GM12878 (cell line): Measurements from ENCODE around the gene ZDHHC14. TPM values are rescaled to one million over a fixed set of nuclear protein-coding genes. Genes with fewer than 3 reads are reported as not detected.

Experiments
- ATAC-seq: fragments of 200-7000 bp; cut with Tn5 transposase; 3 replicates; pipeline ENCODE4 v1.9.1; 2020; ENCODE audit warnings: mild to moderate bottlenecking, moderate library complexity
- BruUV-seq: library from RNA; stranded (reverse); fragments of 400-500 nt; replicated peaks from 2 replicates; lab custom pipeline; 2021; lab: Mats Ljungman, UMichigan
- CTCF ChIA-PET: fragments of 300-600 bp; sonication (Branson Sonifier 250); formaldehyde crosslinking; extraction: SDS; loops from one replicate; lab custom pipeline; 2021; ENCODE audit warnings: inconsistent platforms; lab: Yijun Ruan, JAX
- POLR2A ChIA-PET: fragments of 350-600 bp; formaldehyde crosslinking; extraction: SDS; loops from one replicate; lab custom pipeline; 2021; ENCODE audit warnings: inconsistent platforms; lab: Charles Lee
- RAD21 ChIA-PET: fragments of 300-600 bp; sonication (Branson Sonifier 250); formaldehyde crosslinking; loops from one replicate; lab custom pipeline; 2023; ENCODE audit warnings: antibody characterized with exemption; ENCODE audit not compliant: unreplicated experiment; lab: Charles Lee
- SMC1A ChIA-PET: fragments of 300-600 bp; sonication (Branson Sonifier 250); formaldehyde crosslinking; loops from one replicate; lab custom pipeline; 2023; ENCODE audit not compliant: unreplicated experiment, uncharacterized antibody; lab: Charles Lee
- DNase-seq: peaks from one replicate; pipeline ENCODE4 v3.0.0-alpha.2; 2011; ENCODE audit warnings: low read depth, low spot score
- FAIRE-seq: peaks from 3 replicates; lab custom pipeline; 2011; peaks lifted over from hg19 to GRCh38; lab: Jason Lieb, UNC
- H2AFZ ChIP-seq: 2 replicates; pipeline ENCODE4 v1.6.0; 2011; ENCODE audit warnings: low read depth, low read length, control low read depth; ENCODE audit not compliant: control insufficient read depth
- H3K27ac ChIP-seq: 2 replicates; pipeline ENCODE4 v1.5.1; 2011; ENCODE audit warnings: control low read depth; ENCODE audit not compliant: control insufficient read depth, insufficient read depth
- H3K27me3 ChIP-seq, 2 experiments: replicated peaks in 1 of 2; 2 replicates each; pipeline versions ENCODE4 v1.6.0 to v1.6.1; 2011; ENCODE audit warnings: low read length in 1 of 2; ENCODE audit not compliant: control insufficient read depth in 2 of 2, insufficient read depth in 2 of 2
- H3K36me3 ChIP-seq, 2 experiments: 2 replicates each; pipeline ENCODE4 v1.5.1; 2011; ENCODE audit warnings: low read length in 1 of 2; ENCODE audit not compliant: control insufficient read depth in 2 of 2, insufficient read depth in 2 of 2
- H3K4me1 ChIP-seq: 2 replicates; pipeline ENCODE4 v1.6.1; 2011; ENCODE audit warnings: mild to moderate bottlenecking, low read length, moderate library complexity, mixed read lengths; ENCODE audit not compliant: control insufficient read depth, insufficient read depth
- H3K4me2 ChIP-seq: 2 replicates; pipeline ENCODE4 v1.6.0; 2011; ENCODE audit warnings: control low read depth; ENCODE audit not compliant: control insufficient read depth, insufficient read depth
- H3K4me3 ChIP-seq: fragments of 200-600 bp; sonication (generic); 2 replicates; pipeline ENCODE4 v1.5.1; 2016
- H3K79me2 ChIP-seq: 2 replicates; pipeline ENCODE4 v1.6.0; 2011; ENCODE audit warnings: low read length; ENCODE audit not compliant: control insufficient read depth, insufficient read depth
- H3K9ac ChIP-seq: 2 replicates; pipeline ENCODE4 v1.8.0; 2011; ENCODE audit warnings: low read length, control low read depth, mixed read lengths; ENCODE audit not compliant: control insufficient read depth, insufficient read depth
- H3K9me3 ChIP-seq: replicated peaks from 3 replicates; pipeline ENCODE4 v1.5.1; 2011; ENCODE audit warnings: mild to moderate bottlenecking, low read length; ENCODE audit not compliant: control insufficient read depth, insufficient read depth
- H4K20me1 ChIP-seq: 2 replicates; pipeline ENCODE4 v1.6.0; 2011; ENCODE audit not compliant: control insufficient read depth, insufficient read depth
- BHLHE40 ChIP-seq, 2 experiments: fragments of 450-650 bp in 1 of 2; IDR thresholded peaks; 2 replicates each; pipeline ENCODE4 v1.6.1; 2011 to 2017; ENCODE audit warnings: low read depth in 2 of 2, borderline replicate concordance in 1 of 2, improper control_type of control experiment in 1 of 2, low read length in 1 of 2, mild to moderate bottlenecking in 1 of 2
- IKZF1 ChIP-seq: fragments of 450-650 bp; conservative IDR thresholded peaks from 2 replicates; pipeline ENCODE4 v1.6.1; 2017; ENCODE audit warnings: antibody characterized with exemption, mild to moderate bottlenecking
- MXI1 ChIP-seq: fragments of 150-350 bp; IDR thresholded peaks from 2 replicates; pipeline ENCODE4 v1.6.1; 2011; ENCODE audit warnings: low read depth, mild to moderate bottlenecking, inconsistent platforms, low read length, improper control_type of control experiment
- PKNOX1 ChIP-seq: fragments of 450-650 bp; IDR thresholded peaks from 2 replicates; pipeline ENCODE4 v1.6.1; 2016; ENCODE audit warnings: mild to moderate bottlenecking
- POLR2A ChIP-seq: IDR thresholded peaks from 2 replicates; pipeline ENCODE4 v1.6.1; 2011; ENCODE audit warnings: low read depth, mild to moderate bottlenecking, low read length
- POLR2AphosphoS5 ChIP-seq: IDR thresholded peaks from 2 replicates; pipeline ENCODE4 v1.6.1; 2011; ENCODE audit warnings: mild to moderate bottlenecking, low read length, inconsistent platforms
- ZBTB4 ChIP-seq: fragments of 450-650 bp; formaldehyde crosslinking; IDR thresholded peaks from 2 replicates; pipeline ENCODE4 v1.4.0; 2022; ENCODE audit warnings: mild to moderate bottlenecking, moderate library complexity
- WGBS: methylation state at CpG from one replicate; pipeline ENCODE4 v1.1.6; 2016; ENCODE audit warnings: low lambda C conversion rate; ENCODE audit not compliant: insufficient replicate concordance, insufficient coverage; ENCODE audit errors: missing lambda C conversion rate; 5-methylcytosine and 5-hydroxymethylcytosine counted together
- in situ Hi-C: fragments of 300-500 bp; cut with MboI; formaldehyde crosslinking; loops from 9 replicates; pipeline ENCODE4 v1.14.3; 2018; ENCODE audit warnings: mixed read lengths
- intact Hi-C: fragments of 100-400 bp; cut with micrococcal nuclease; formaldehyde crosslinking; loops from one replicate; pipeline ENCODE4 v1.14.2; 2022; ENCODE audit not compliant: unreplicated experiment
- polyA plus RNA-seq, 11 experiments: library from polyadenylated mRNA; depleted of rRNA in 4 of 11; unstranded in 6 of 11; stranded (reverse) in 5 of 11; fragments of >200 nt; fragmentation: Nextera tagmentation in 4 of 11; fragmentation: Illumina TruSeq in 1 of 11; extraction: Ambion mirVana in 4 of 11; extraction: Trizol in 1 of 11; gene quantifications; 1 replicate in 1 of 11; 2 replicates in 10 of 11; pipeline versions ENCODE4 v1.2.1 to v1.2.3, GENCODE V29; 2011 to 2016; ENCODE audit warnings: inconsistent platforms in 2 of 11, missing spikeins in 2 of 11, low read depth in 1 of 11
- total RNA-seq, 4 experiments: library from RNA; depleted of rRNA in 3 of 4; stranded (reverse); fragments of >200 nt in 3 of 4; fragmentation: Illumina TruSeq in 1 of 4; extraction: Trizol in 1 of 4; gene quantifications; 2 replicates each; pipeline versions ENCODE4 v1.2.1 to v1.2.3, GENCODE V29; 2013 to 2021
- TF ChIP-seq, protein P1 (sequence below): fragments of 450-650 bp; IDR thresholded peaks from 2 replicates; pipeline ENCODE4 v1.6.1; 2017; ENCODE audit warnings: antibody characterized with exemption, mild to moderate bottlenecking, moderate library complexity
- TF ChIP-seq, protein P2 (sequence below): fragments of 450-650 bp; formaldehyde crosslinking; IDR thresholded peaks from 2 replicates; pipeline ENCODE4 v1.4.0; 2020; ENCODE audit warnings: mild to moderate bottlenecking, moderate library complexity

ZDHHC14 gene
- total and polyA plus RNA-seq, 10 of the 15 experiments (the other 5 are each of a cell fraction or from before 2014, with no cell fraction given) = 0.15 to 16.0 (median 0.76) TPM; not detected in 1

GRCh38 chr6:157434349-157435033, 53.5 kb downstream of the ZDHHC14 start (continued):
- TF ChIP-seq ZBTB4 (CRISPR knock-in tag) = no peak

- Histone ChIP-seq H3K27me3 (no peaks in the 10 kb centered on the region), H2AFZ (no peak overlapping the region), H3K79me2 (no peaks in the 10 kb centered on the region), H3K9ac (no peak overlapping the region), H3K36me3 (no peaks in the 10 kb centered on the region), H3K27ac (no peak overlapping the region), H3K9me3 (peaks cover 8% of the 10 kb centered on the region; the same call in 2 of the 3 replicates), H4K20me1 (no peaks in the 10 kb centered on the region), H3K4me3 (no peak overlapping the region), H3K4me1 (no peaks in the 10 kb centered on the region), H3K4me2 (no peak overlapping the region)
- ChIA-PET POLR2A (no interaction called here), CTCF (no interaction called here), RAD21 (no interaction called here), SMC1A (no interaction called here)
- 64% methylated on average over 10 of the region's 13 CpGs for WGBS
- intact Hi-C loops = no loop called here
- BruUV-seq = no TSS peak
- ATAC-seq (no peak), DNase-seq (no peak), FAIRE-seq (no peak)
- in situ Hi-C loops = no loop called here
- no peak for TF ChIP-seq MXI1
- TF ChIP-seq POLR2AphosphoS5 = no peak
- TF ChIP-seq, protein P1, sequence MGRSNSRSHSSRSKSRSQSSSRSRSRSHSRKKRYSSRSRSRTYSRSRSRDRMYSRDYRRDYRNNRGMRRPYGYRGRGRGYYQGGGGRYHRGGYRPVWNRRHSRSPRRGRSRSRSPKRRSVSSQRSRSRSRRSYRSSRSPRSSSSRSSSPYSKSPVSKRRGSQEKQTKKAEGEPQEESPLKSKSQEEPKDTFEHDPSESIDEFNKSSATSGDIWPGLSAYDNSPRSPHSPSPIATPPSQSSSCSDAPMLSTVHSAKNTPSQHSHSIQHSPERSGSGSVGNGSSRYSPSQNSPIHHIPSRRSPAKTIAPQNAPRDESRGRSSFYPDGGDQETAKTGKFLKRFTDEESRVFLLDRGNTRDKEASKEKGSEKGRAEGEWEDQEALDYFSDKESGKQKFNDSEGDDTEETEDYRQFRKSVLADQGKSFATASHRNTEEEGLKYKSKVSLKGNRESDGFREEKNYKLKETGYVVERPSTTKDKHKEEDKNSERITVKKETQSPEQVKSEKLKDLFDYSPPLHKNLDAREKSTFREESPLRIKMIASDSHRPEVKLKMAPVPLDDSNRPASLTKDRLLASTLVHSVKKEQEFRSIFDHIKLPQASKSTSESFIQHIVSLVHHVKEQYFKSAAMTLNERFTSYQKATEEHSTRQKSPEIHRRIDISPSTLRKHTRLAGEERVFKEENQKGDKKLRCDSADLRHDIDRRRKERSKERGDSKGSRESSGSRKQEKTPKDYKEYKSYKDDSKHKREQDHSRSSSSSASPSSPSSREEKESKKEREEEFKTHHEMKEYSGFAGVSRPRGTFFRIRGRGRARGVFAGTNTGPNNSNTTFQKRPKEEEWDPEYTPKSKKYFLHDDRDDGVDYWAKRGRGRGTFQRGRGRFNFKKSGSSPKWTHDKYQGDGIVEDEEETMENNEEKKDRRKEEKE = no peak
- TF ChIP-seq BHLHE40 (IDR thresholded peaks at IDR 0.05; ENCODE audit: borderline replicate concordance in 1 of 2, low read depth in 2 of 2, low read length in 1 of 2) = no peak
- TF ChIP-seq PKNOX1 = no peak
- TF ChIP-seq POLR2A = no peak
- no peak for TF ChIP-seq IKZF1
- TF ChIP-seq, protein P2, sequence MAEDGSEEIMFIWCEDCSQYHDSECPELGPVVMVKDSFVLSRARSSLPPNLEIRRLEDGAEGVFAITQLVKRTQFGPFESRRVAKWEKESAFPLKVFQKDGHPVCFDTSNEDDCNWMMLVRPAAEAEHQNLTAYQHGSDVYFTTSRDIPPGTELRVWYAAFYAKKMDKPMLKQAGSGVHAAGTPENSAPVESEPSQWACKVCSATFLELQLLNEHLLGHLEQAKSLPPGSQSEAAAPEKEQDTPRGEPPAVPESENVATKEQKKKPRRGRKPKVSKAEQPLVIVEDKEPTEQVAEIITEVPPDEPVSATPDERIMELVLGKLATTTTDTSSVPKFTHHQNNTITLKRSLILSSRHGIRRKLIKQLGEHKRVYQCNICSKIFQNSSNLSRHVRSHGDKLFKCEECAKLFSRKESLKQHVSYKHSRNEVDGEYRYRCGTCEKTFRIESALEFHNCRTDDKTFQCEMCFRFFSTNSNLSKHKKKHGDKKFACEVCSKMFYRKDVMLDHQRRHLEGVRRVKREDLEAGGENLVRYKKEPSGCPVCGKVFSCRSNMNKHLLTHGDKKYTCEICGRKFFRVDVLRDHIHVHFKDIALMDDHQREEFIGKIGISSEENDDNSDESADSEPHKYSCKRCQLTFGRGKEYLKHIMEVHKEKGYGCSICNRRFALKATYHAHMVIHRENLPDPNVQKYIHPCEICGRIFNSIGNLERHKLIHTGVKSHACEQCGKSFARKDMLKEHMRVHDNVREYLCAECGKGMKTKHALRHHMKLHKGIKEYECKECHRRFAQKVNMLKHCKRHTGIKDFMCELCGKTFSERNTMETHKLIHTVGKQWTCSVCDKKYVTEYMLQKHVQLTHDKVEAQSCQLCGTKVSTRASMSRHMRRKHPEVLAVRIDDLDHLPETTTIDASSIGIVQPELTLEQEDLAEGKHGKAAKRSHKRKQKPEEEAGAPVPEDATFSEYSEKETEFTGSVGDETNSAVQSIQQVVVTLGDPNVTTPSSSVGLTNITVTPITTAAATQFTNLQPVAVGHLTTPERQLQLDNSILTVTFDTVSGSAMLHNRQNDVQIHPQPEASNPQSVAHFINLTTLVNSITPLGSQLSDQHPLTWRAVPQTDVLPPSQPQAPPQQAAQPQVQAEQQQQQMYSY (CRISPR knock-in tag) = no peak
These were observed 55.4 kb downstream of the ZDHHC14 start for GRCh38 chr6:157436219-157436943.
